ENCODE measurements around the gene ARMH1.

ARMH1 gene

GRCh38 chr1:44674113-44675000 is at the start of gene ARMH1, which contains the start of gene TMEM53:
Gene ARMH1 (plus strand): TSS chr1:44674714. CDS start chr1:44689698, 14,984 bp downstream.
Gene TMEM53 (minus strand): TSS chr1:44674481. CDS start chr1:44674391, 90 bp downstream.
- peak; percentile 98 to 99 for DNase-seq

DNA sequence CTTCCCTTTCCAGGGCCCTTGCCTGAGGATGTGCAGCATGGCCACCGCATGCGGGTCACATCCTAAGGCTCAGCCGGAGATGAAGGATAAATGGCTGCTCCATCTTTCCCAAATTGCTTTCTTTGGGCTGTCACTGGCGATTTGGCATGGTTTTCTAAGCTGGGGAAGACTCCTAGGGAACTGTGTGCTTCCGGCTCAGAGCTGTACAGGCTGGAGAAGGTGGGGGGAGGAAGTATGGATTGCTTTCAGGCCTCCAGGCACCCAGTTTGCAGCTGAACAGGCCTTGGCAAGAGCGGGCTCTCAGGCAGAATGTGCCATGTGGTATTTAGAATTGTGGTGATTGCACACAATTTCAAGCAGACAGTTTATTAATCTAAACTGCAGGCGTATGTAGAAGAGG is 49.2 kb upstream of the ARMH1 start:
- DNase-seq, result no peak

DNA sequence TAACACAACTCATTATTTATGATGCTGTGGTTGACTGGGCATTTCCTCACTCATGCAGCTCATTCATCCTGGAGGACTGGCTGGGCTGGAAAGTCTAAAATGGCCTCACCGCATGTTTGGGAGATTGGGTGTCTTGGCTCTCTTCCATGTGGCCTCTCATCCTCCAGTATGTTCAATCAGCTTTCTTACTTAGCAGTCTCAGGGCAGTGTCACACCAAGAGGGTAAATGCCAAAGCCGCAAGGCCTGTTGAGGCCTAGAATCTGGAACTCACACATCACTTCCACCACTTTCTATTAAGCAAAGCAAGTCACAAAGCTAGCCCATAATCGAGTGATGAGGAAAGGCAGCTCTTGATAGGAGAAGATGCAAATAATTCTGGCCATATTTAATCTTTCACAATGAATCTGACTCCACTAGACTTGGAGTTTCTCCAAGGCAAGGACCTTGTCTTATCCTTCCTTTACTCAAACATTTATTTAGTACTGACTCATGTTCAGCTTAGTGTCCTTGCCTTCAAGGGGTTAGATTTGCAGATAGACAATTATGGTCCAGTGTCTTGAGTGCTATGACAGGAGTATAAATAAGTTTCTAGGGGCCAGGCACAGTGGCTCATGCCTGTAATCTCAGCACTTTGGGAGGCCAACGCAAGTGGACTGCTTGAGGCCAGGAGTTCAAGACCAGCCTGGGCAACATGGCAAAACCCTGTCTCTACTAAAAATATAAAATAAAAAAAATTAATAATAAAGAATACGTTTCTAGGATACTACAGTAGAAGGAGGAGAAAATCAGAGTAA is 45.4 kb upstream of the ARMH1 start:
- DNase-seq, result no peak

GRCh38 chr1:44630116-44630515 is 44.4 kb upstream of the ARMH1 start:
- DNase-seq, result no peak

GRCh38 chr1:44631333-44631646 is 43.2 kb upstream of the ARMH1 start:
- DNase-seq, result no peak

GRCh38 chr1:44631647-44632539 is 42.6 kb upstream of the ARMH1 start:
- DNase-seq, result peak; percentile 88 to 89

DNA sequence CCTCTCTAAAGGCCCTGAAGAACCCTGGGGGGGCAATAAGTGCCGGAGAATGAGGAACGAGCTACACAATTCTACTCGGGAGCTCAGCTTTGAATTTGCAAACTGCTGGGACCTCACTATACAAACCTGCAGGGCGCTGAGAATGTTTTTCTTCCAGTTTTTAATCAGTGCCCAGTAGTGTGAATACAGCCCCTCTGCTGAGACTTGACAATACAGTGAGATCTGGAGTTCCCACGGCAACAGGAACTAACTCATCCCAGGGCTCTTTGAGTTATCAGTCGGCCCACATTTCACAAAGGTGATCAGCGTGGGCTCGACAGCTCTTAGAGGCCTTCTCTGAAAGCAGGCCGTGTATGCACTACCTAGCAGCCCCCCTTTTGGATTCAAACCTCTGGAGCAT is 41.9 kb upstream of the ARMH1 start:
- no peak for DNase-seq

GRCh38 chr1:44634606-44635189 is 39.8 kb upstream of the ARMH1 start:
- no peak for DNase-seq

DNA sequence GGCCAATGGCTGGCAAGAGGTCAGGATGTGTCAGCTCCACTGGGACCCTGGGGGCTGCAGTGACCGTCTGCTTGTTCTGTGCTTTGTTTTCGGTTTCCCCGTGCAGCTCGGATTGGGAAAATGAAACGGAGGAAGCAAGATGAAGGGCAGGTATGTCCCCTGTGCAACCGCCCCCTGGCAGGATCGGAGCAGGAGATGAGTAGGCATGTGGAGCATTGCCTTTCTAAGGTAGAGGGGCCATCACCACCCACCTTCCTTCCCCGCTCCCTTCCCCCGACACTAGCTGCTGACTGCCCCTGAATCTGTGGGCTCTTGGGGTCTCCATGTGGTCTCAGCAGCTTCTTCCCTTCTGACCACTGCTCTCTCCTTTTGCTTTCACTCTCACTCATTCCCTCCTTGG is 39.1 kb upstream of the ARMH1 start:
- DNase-seq, result no peak

DNA sequence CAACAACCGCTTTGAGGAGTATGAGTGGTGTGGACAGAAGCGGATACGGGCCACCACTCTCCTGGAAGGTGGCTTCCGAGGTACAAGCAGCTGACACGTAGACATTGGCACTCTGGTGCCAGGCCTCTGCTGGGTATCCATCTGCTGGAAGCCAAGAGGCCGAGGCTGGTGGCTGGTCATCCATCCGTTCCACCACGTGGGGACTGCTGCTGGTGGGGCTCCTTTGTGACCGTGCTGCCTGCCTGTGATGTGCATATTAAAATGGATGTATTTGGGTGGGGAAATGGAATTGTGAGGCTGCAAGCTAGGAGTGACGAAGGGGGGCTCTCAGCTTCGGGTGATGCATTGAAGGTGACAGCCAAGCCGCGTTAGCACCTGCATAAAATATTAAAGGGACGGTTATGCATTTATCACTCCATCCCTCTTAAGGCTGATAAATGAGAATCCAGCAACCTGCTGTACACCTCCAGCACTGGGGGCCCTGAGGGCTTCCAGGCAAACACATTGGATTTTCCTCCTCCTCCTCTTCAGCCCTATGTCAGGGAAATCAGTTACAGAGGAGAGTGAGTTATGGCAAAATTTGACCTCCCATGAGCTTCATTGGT is 38.3 kb upstream of the ARMH1 start:
- no peak for DNase-seq

DNA sequence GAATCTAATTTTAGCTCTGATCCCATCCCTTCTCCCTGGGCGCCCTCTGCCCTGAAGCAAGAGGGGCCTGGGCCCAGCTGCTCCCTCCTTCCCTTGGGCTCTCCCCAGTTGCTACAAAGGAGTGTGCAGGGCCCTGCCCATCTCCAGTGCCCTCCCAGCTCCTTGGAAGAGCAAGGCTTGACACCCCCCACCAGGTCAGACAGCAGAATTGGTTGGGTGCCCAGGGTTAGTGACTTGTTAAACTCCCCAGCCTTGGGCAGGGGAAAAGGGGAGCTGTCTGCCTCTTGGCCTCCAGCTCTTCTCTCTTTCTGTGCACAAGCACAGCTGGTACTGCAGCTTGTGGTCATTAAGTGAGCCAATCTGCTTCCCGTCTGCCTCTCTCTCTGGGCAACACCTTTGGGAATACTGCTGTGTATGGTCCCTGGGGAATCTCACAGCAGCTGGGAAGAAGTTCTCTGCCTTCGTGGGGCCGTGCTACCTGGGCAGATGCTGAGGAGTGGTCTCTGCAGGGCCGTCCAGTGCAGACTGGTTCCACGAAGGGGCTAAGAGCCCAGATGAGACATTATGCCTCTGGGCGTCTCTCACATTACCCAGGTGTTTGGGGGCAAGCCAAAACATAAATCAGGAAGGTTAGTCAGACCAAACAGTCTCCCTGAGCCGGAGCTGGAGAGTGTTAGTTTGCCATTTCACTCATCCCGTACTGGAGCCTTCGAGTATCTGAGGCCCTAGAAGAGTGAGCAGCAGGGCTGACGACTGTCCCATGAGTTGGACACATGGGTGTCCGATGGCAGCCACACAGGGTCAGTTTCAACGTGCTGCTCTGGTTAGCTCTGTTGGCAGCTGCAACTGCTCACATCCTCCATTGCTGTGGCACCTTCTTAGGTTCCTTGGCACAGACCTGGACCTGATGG is 37.6 kb upstream of the ARMH1 start:
- DNase-seq, result no peak

DNA sequence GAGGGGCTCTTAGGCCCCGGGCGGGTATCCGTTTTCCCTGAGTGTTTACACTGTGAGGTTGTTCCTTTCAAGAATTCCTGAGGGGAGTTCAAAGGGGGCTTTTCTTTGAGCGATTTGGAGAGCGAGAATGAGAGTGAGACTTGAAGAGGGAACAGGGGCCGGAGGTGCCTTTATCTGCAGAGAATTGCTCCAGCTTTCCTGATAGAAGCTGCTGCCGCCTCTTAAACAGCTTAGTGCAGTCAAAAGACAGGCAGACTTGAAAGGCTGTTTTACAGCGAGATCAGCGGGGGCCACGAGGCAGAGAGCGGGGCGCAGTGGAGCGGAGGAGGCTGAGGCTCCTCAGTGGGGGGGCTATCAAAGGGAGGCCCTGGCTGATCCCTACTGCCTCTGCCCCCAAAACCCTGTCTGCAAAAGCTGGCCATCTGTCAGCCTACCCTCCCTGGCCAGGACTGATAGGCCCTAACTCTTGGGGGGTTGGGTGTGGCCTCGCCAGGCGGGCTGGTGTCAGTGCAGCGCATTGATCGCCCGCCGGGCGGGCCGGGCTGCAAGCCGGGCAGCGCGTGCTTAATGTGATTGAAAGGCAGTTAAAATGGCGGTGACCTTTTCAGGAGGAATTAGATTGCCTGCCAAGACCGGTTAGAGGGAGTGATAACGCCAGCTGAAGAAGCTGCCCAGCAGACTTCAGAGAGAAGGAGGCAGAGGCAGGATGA is 36.7 kb upstream of the ARMH1 start:
- no peak for DNase-seq

GRCh38 chr1:44640200-44640853 is 34.2 kb upstream of the ARMH1 start:
- DNase-seq, result no peak

- DNase-seq, result no peak
These were observed 33.1 kb upstream of the ARMH1 start for GRCh38 chr1:44641126-44642102.

GRCh38 chr1:44642255-44642654 is 32.3 kb upstream of the ARMH1 start:
- DNase-seq, result no peak

DNA sequence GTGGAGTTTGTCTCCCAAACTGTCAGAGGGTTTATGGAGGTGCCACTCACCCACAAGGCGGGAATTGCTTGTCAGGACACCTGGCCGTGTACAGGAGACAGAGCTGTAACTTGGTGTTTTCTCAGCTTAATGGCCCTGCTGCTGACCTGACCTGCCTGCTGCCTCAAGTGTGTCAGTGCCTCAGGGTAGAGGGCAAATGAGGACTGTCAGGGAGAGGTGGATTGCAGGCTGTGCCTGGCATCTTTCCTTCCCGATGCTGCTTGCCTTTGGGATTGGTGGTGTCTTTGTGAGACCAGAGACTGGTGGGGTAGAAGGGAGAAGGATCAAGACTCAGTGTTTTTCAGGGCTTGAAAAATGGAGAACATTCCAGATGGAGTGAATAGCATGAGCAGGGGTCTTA is 31.6 kb upstream of the ARMH1 start:
- no peak for DNase-seq

GRCh38 chr1:44643721-44644334 is 30.7 kb upstream of the ARMH1 start:
- no peak for DNase-seq

DNA sequence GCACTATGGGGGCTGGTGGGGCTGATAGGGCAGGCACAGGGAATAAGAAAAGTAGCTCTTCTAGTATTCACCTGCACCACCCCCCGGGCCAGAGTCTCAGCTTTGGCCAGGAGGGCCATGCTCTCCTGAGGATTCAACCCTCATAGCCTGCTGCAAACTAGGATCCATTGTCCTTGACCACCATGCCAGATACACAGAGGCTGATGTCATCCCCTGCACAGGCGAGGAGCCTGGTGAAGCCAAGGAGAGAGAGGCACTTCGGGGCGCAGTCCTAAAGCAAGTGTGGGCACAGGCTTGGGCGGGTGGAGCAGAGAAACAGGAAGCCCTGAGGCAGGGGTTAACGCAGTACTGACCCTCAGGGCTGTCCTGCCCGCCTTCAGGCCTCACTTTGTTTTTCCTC is 29.7 kb upstream of the ARMH1 start:
- no peak for DNase-seq

Measured in CD4-positive, alpha-beta T cell treated with Interleukin-1 beta for 1 hour (primary cell).